ENCODE measurements around the gene MACROD2.

MACROD2 gene

DNA sequence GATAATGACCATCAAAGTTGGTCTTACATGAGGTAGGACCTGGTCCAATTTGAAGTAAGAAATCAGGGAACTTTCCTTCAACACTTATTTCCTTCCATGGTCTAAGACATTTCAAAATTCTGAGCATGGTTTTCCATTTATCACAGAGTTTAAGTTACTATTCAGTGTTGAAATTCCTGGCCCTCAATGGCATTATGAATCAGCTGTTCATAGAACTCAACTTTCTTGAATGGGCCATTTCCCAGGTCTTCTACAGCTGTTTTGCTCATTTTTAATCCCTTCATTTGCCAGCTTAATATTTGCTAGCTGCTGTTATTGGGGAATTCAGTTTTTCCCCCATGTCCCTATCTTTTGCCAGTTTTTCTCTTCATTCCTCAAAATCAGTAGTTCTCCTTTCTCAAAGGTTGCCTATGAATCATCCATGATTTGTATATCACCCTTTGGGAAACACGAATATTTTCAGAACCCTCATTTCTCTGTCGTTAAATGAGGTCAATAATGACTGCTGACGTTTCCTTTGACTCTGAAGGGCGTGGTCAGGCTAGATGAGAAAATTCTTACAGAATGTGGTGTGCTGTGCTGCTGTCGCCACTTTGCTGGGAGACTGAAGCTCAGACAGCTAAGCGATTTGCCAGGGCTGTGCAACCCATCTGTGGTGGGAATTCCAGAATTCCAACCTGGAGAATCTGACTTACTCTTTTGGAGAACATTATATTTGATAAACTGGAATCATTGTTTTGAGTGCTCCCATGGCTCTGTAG is 558.6 kb downstream of the MACROD2 start:
- no peak for DNase-seq

DNA sequence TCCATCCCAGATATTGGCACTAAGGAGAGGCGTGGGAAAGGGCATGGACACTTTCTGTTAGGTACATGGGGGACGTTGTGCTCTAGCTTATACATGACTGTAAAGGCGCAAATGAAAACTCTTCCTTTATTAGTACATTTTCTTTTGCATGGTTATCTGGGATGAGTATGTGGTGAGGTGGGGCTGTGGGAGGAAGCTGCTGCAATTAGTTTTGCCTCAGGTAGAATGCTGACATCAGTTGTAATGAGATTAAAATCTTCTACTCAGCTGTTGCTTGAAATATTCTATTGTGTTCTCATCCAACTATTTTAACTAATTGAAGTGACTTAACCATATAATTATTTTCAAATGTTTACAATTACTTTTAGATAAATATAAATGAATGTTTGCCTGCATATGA is 560.4 kb downstream of the MACROD2 start:
- DNase-seq, result peak in 1 of 3 experiments; percentile 10

- DNase-seq, result no peak
Observed at GRCh38 chr20:14556206-14556605, 560.9 kb downstream of the MACROD2 start.

DNA sequence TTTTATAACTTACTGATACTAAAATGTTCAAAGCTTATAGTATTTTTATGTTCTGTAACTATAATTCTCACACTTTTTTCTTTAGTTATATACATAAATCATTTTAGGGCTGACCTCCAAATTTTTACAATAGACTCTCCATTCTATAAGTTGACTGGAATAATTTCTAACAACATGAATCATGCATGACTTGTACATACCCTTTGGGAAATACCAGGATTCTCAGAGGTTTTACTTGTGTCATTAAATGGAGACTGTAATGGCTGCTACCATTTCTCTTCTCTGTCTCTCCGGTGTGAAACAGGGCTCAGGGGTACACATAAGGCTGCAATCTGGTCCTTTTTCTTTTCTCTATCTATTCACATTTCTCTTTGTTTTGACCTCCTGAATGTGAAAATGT is 564.3 kb downstream of the MACROD2 start:
- DNase-seq, result no peak

GRCh38 chr20:14561741-14562221 is 566.5 kb downstream of the MACROD2 start:
- no peak for DNase-seq

GRCh38 chr20:14562981-14563380 is 567.7 kb downstream of the MACROD2 start:
- no peak for DNase-seq

DNA sequence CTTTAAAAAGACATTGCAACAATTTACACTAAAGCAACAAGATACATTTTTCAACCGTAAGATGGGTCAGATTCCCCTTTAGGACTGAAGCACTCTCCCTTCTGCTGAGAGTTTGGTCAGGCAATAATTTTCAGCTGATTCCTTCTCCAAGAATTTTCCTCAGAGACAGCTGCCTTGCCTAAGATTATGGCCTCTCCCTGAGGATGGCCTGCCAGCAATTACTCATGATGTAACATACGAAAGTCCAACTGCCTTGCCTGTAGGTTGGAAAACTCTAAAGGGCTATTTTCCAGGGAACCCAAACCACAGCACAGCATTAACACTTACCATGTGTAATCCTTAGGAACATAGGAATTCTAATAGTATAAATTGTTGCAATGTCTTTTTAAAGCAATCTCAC is 571.2 kb downstream of the MACROD2 start:
- no peak for DNase-seq

GRCh38 chr20:14568225-14568624 is 572.9 kb downstream of the MACROD2 start:
- no peak for DNase-seq

GRCh38 chr20:14568701-14569100 is 573.4 kb downstream of the MACROD2 start:
- no peak for DNase-seq

- no peak for DNase-seq
Observed at GRCh38 chr20:14569641-14570040, 574.3 kb downstream of the MACROD2 start.

GRCh38 chr20:14570811-14571210 is 575.5 kb downstream of the MACROD2 start:
- DNase-seq, result no peak

DNA sequence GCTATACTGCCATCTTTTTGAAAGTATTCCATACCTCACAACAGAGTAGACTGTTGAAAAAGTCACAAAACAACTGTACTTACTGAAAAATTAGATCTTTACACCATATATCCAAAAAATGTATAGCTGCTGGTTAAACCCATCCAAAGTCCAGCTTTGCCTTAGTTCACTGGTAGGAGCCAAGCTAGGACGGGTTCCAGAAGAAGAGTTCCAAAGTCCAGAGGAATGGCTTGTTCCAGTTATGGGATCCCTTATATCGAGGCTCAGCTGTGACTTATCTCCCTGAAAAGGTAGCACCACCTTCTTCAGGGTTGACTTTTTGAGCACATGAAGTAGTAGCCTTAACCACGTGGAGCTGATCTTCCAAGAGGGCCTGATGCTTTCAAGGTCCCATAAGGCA is 578.4 kb downstream of the MACROD2 start:
- no peak for DNase-seq

GRCh38 chr20:14576196-14576877 is 581.0 kb downstream of the MACROD2 start:
- peak in 2 of 3 experiments; percentile 5 to 13 for DNase-seq

DNA sequence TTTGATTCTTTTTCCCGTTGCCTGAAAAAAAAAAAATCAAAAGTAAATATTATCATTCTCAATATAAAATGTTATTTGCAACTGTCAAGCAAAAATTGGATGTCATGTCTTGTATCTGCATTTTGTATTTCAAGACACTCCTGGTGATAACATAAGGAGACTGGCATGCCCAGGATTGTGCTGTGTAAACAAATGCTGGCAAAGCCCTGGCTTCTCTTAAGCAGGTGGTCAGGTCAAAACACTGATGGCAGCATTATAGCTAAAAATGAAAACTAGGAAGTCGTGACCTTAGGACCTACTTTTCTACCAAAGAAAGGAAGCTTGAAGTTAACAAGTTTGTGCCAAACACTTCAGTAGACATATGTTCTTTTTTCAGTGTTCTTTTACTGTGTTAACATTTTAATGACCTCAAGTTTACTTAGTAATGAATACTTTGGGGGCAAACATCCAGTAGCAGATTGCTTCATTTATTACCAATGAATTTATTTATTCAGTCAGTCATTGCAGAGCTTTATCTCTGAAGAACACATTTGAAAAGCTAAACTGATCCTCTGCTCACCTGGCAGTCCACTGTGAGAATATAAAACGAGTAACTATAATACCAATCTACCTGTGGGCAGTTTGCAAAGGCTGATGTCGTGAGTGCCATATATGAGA is 585.2 kb downstream of the MACROD2 start:
- DNase-seq, result peak in 2 of 3 experiments; percentile 34 to 66

GRCh38 chr20:14581731-14582130 is 586.4 kb downstream of the MACROD2 start:
- no peak for DNase-seq

DNA sequence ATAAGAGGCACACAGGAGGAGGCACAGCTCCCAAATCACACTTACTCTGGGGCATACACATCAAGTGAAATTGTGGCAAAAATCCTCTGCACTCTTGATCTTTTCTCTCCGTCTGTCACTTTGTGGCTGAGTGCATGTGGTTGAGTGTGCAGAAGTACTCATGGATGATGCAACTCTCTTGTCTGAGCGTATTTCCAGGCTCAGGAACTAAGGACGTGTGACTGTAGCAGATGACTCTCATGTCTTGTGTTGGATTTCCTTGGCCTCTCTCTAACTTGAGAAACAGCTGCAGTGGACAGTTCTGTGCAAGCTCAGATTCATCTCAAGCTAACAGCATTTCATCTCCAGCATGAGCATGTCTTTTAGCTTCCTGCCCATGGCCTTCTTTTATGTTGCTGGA is 587.5 kb downstream of the MACROD2 start:
- no peak for DNase-seq

DNA sequence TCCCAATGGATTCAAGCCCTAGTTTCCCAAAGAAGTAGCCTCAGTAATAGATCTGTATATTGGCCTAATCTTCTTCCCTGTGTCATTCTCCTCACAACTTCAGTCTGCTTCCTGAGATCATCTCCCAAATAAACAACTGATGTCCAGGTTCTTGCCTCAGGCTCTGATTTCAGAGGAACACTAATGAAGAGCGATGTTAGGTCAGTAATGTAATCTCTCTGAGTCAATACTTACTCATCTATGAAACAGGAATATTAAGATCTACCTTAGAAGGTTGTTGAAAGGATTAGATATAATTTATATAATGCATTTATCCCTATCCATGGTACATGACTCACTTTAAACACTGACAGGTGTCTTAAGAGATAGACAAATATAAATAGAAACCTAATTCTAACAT is 588.1 kb downstream of the MACROD2 start:
- DNase-seq, result peak in 2 of 3 experiments; percentile 22 to 68

- no peak for DNase-seq
Observed at GRCh38 chr20:14589383-14589782, 594.1 kb downstream of the MACROD2 start.

DNA sequence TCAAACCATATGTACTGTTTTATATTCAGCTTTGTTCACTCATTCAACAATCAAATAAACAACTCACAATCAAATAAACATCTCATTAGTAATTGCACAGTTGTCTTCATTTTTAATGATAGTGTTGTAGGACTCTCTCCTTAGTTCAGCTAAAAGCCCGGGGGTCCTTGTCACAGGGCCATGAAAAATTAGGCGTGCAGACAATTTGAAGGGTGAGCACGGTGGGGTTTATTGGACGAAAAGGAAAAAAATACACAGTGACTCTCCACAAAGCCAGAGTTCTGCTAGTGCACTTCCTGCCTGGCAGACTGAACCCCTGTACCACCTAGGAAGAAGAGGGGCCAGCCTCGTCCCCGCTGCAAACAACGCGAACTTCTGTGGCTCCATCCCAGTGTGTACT is 599.7 kb downstream of the MACROD2 start:
- no peak for DNase-seq

DNA sequence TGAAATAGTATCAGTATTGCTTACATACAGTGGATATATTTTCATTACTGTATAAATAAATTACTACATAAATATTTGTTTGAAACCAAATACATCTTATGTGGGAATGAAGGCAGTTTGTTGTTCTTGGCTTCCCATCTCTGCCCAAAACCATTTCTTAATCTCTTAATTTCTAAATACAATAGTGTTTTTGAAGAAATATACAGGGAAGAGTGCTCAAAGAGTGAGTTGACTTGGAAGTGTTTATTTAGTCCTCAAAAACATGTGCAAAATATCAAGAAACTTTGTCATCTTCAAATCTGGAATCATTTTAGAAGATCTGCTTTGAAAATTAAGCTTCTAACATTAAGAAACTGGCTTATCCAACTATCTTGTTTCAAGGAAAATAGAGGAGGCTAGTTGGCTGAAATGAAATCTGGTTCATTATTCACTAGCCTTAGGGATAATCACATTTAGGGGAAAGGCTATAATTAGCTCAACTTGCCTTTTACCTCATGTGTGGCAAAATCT is 601.9 kb downstream of the MACROD2 start:
- peak in 1 of 3 experiments; percentile 74 for DNase-seq

GRCh38 chr20:14599613-14600012 is 604.3 kb downstream of the MACROD2 start:
- no peak for DNase-seq

DNA sequence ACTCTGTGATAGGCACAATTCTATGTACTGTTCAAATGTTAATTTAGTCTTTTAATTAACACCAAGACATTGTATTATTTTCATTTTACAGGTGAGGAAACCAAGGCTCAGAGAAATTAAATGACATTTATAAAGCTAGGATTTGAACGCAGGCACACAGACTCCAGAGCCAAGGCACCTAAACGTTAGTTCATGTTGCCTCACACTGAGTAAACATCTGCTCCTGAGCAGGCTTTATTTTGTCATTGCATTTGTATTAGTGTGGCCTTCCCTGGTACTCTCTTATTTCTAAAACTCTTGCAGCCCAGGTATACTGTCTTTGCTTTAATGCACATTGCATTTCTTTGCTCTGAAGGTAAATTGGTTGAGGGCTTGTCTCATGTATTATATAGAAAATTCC is 605.2 kb downstream of the MACROD2 start:
- no peak for DNase-seq

DNA sequence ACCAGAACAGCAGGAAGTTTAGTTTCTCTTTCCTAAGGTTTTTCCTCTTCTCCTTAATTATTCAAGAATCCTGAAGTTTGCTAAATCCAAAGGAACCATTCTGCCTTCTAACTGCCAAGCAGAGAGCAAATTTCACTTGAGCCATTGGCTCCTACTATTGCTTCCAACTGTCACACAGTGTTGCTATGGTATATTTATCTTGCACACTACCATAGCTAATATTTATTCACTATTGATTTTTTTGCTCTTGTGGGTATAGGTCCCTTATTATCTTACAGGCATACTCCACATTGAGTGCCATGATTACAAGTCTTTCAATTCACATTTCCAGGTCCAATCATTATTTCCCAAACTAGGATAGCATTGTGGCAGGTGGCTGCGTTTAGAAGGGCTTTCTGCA is 608.8 kb downstream of the MACROD2 start:
- DNase-seq, result peak in 1 of 3 experiments; percentile 29
